Fibroblast of peridontal ligament (primary cell): Measurements from ENCODE around the gene CUX1.
A peak's percentile ranks its signal among the peaks of the same experiment; 100 is the strongest.
"Not testable (repeated sequence)": the region's sequence is repeated elsewhere in the genome, so short reads cannot be mapped to it uniquely, and the experiment has no call there.

Experiments used
- DNase-seq: peaks from one replicate; pipeline ENCODE4 v3.0.0-alpha.2; 2010; ENCODE audit errors: extremely low read depth

Gene CUX1

DNA sequence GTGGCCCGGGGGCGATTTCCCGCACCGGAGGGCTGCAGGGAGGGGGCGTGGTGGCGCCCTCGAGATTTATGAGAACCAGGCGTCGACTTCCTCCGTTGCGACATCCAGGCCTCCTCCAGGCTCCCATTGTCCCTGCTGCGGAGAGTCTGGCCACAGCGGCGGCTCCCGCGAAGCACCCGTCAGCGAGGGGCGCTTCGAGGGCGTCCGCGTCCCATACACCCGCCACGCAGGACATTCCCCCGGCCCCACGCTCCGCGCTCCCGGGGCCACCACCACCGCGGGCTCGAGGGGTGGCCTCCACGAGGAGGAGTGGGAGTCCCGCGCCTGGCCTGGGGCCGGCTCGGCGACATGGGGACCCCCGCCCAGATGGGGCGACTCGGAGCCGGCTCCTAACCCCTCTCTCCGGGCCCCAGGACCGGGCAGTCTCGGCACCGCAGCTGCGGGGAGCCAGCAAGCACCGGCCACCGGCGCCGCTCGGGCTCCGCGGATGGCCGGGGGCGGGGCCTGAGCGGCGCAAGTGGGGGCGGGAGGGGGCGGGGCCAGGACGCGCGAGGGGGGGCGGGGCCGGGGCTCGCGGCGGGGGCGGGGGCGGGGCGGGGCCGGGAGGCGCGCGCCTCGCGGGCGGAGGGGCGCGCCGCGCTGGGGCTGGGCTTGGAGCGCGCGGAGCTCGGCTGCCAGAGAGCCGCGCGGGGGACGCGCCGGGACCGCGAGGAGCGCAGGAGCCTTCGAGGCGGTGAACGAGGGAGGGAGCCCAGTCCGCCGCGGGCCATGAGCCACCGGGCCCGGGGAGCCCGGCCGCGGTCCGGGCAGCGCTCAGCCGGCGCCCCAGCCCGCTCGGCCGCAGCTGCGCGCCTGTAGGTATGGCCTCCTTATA lies 469.0 kb downstream of the CUX1 start, which contains the start of gene SH2B2:
SH2B2 (plus strand) TSS at position 632 of the 874 bp plus-strand sequence. CDS start 13,683 bp downstream, outside the sequence.
- DNase-seq: peak; percentile 34

DNA sequence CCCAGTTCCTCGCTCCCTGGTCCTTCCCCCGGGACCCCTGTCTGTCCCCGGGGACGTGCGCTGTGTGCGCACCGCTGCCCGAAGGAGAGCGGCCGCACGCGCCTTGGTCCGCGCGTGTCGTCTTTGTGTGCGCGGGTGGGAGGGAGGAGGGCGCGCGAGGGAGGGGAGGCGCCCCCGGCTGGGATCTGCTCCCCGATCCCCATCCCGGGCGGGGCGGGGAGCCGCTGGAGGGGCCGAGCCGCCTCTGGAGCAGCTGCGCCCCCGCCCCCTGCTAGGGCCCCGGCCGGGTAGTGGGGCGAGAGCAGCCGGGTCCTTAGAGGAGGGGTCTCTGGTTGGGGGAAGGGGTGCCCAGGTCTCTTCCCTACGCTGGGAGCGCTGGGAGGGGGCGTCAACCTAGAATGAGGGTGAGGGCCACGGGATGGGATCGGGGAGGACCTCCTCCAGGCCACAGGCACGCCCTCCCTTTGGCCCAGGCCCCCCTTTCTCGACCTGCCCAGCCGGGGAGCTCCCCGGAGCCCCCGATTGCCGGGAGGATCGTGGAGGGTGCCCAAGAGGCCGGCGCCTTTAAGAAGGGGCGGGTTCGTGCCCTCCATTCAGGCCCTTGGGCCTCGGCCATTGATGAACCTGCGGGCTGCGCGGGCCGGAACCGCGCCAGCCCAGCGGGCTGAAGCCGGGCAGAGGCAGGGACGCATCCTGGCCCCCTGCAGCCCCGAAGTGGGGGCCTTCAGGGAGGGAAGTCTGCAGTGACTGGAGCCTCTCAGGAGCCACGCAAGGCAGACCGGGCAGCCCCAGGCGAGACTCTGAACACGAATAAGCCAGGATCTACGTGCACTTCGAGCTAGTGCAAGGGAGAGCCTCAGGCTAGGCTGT lies 469.9 kb downstream of the CUX1 start:
- peak; percentile 4 for DNase-seq

DNA sequence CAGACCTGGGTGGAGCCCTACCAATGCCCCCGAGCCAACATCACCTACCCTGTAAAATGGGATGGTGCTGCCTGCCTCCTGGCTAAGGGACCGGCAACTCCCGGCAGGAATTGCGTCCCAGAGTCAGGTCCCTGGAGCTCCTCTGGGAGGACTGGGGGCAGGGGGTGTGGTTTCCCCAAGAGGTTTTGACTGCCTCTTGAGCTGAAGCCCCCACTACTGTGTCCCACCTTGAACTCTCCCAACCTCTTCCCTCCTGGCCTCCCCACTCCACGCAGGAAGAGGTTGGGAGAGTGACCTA lies 470.5 kb downstream of the CUX1 start:
- no peak for DNase-seq

DNA sequence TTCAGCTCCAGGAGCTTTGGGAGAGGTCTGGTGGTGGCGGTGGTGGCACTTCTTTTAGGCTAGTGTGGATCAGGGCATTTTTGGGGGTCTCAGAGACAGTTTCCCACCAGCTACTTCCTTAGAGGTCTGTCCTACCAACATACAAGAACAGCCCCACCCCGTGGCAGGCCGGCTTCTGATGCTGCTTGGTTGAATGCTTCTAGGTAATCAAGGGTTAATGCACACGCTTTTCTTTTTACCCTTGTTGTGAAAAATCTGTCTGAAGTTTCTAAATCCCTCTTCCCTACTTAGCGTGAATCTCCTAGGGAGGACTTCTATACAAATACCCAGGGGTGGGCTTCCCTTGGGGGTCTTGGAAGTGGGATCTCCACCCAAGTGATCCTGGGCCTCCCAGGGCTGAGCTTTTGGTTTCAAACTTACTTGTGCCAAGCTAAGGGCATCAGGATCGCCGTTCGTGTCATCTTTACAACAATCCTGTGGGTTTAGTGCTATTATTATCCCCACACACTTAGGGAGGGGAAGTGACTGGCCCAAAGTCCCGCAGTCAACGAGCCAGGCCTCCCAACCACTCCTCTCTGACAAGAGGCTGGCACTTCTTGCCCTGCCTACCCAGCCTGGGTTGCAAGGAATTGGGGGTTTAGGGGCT lies 471.0 kb downstream of the CUX1 start:
- DNase-seq: peak; percentile 8

DNA sequence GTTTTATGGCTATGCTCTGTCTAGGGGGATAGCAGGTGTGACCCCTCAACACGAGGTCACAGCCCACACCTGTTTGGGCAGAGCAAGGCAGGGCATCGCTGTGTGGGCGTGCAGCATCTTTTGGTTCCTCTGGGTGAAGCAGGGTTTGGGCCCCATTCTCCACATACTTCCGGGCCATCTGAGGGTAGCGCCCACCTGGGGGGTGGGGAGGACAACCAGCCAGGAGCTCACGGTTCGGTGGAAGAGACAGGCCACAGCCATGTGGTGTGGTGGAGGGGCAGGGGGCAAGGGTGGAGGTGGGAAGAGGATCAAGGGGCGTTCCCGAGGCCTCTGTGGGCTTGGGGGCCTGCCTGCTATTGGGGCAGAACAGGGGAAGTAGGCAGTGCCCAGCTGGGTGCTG lies 471.6 kb downstream of the CUX1 start:
- DNase-seq: no peak

DNA sequence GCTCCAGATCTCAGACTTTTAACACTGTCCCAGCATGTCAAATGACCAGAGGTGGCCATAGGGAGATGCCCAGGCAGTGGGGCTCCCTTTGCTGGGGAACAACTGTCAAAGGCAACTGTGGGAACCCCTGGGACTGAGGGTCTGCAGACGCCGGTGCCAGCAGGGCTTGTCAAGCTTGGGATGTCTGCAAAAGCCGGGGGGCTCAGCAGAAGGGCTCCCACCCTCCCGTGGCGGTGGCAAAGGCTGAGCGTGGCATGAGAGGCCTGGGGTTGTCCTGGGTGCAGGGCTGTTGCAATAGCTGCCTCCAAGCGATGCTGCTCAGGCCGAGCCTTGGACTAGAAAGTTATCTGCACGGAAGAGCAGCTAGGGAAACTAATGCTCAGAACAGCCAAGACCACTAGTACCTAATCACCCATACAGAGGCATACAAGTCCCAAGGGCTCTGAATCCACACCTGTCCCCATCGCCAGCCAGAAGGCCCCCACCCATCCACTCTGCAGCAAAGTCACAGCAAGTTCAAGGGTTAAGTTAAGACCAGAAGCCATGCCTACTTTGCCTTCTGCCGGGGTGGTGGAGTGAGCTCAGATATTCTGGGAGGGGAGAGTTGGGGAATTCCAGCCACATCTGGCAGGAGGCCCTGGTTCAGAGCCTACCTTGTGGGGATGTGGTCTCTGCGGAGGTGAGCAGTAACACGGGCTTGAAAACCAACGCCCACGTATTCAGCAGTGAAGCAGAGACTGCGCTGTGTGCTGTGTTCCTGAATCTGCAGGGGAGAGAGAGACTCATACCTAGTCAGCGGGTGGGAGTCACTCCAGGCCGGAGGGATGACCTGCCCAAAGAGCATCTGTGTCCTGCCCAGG lies 473.9 kb downstream of the CUX1 start:
- DNase-seq: no peak

DNA sequence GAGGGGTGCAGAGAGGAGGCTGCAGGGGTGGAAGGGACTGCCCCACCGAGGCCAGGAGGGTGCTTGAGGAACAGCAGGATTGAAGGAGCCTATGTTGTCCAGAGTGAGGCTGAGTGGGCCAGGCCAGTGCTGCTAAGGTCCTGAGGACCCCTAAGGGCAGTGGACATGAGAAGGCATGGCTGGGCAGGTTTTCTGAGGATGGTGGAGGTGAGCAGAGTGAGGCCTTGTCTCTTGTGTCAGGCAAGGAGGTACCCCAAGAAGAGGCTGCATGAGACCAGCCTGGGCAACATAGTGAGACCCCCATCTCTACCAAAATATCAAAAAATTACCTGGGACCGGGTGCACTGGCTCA lies 474.5 kb downstream of the CUX1 start:
- DNase-seq: no peak

DNA sequence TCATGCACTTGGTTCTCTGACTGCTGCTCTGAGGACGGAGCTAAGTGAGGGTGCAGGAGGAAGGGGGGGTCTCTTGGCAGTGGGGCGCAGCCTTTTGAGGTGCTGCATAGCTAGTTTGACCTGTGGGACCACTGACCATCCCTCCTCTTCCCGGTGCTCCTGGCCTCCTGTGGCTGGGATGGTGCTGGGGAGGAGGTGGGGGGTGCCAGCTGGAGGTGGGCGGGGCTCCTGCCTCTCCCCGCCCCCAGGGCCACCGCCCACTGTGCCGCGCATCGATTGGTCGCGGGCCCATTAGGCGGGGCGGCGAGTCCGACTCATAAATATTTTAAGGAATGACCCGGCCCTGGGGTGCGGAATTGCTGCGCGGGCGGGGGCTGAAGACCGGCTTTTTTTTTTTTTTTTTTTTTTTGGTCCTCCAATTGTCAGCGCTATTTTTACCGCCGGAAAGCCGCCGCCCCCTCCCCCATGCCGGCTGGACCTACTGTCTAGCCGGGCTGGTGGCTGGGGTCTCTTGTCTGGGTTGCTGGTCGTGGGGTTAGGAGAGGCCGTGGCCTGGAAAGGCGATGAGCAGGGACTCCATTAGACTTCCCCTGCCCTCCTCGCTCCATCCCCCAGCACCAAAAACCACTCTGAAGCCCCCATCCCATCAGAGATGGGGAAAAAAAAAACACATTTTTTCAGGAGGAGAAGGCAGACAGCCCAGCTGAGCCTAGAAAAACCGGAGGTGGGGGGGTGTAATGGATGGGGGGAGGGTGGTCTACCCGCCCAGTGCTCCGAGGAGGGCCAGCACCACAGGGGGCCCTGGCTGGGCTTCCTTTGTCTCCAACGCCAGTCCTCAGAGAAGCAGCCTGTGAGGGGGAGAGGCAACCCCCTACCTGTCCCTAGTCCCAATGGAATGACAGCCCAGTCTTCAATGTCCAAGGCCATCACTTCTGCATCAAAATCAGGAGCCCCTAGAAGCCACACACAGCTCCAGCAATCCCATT lies 475.7 kb downstream of the CUX1 start:
- no peak for DNase-seq

DNA sequence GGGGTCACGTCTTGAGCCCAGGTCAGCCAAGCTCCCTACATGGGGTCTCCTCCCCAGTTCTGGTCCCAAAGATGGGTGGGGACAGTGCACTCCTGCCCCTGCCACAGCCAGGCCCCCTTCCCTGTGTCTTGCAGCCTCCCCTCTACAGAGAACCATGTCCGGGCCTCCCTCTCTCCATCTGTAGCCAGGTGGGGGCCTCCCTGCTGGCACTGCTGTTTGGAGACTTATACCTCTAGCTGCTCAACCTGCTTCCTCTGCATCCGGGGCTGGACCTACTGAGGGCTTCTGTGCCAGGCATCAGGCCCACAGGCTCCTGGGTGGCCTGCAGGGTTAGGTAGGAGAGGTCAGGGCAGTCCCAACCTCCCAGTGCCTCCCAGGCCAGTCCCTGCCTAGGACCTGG lies 477.2 kb downstream of the CUX1 start:
- no peak for DNase-seq

DNA sequence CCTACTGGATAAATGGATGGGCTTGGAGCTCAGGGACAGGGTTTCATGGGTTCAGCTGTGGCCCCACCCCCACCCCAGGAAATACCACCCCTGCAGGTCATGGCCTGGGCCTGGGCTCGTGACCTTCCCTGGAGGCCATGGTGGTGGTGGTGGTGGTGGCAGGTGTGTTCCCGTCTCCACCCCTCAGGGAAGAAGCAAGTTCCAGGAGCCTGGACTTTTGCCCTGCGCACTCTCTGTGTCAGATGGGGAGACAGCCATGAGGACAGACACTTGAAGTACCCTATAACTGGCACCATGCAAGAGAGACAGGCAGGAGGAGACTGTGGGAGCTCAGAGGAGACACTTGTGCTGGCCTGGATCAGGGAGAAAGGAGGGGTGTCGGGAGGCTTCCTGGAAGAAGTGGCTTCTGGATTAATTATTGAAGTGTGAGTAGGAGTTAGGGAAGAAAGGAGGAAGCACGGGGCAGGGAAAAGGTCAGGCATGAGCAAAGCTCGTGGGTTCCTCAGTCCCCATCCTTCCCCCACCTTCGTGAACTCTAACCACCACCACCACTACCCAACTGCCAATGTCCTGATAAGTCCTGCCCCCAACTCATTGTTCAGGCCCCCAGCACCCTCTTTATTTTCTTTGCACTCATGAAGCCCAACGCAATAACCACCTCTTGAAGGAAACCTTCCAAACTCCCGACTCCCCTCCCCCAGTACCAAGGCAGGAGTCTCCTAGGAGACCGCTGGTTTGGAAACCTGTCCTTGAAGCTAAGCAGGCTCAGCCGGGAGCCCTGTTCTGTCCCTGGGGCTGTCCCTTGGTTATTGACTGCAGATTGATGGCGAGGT lies 478.1 kb downstream of the CUX1 start:
- DNase-seq: no peak

DNA sequence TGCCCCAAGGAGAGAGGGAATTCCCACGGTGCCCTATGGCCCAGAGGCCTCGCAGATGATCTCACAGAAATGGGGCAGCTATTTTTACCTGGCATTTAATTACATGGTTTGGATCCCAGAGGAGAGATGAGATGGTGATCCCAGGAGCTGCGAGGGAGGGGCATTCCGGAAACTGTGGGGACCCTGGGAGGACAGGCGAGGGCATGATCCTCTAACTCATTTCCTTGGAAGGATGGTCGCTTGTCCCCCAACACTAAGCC lies 478.7 kb downstream of the CUX1 start:
- DNase-seq: no peak

DNA sequence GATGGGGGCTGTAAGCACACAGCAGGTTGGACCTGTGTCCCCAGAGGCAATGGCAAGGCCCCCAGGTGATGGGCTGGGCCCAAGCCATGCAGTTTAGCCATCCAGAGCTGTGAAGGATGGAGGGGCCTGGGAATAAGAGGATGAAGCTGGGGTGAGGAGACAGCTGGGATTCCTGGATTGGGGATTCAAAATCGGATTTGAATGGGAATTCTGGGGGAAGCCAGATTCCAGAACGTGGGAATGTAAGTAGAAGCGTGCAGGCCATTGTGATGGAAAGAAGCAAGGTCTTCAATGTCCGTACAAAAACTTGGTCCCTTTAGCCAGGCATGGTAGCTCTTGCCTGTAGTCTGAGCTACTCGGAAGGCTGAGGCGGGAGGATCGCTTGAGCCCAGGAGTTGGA lies 479.1 kb downstream of the CUX1 start:
- DNase-seq: no peak

DNA sequence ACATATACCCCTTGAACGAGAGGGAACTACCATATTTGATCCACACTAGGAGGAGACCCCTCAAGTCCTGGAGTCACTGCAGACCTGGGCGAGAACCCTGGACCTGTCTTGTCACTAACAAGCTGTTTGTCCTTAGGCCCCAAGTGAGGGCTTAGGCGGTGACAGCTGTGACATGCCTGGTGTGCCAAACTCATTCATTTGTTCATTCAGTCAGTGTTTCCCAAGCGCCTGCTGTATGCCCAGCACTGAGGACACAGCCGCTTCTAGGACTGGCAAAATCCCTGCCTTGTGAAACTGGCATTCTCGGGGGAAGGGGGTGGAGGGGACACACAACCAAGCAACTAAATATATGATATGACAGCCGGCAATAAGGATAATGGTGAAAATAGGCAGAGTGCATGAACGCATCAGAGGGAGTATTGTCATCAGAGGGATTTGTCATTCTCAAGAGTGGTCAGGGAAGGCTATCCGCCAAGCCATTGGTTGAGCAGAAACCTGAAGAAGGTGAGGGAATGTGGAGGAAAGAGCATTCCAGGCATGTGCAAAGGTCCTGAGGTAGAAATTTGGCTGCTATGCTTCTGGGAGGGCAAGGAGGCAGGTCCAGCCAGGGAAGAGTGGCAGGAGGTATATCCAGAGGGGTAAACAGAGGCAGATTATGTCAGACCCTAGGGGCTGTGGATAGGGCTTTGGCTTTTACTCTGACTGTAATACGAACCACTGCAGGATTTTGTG lies 480.2 kb downstream of the CUX1 start:
- DNase-seq: no peak

DNA sequence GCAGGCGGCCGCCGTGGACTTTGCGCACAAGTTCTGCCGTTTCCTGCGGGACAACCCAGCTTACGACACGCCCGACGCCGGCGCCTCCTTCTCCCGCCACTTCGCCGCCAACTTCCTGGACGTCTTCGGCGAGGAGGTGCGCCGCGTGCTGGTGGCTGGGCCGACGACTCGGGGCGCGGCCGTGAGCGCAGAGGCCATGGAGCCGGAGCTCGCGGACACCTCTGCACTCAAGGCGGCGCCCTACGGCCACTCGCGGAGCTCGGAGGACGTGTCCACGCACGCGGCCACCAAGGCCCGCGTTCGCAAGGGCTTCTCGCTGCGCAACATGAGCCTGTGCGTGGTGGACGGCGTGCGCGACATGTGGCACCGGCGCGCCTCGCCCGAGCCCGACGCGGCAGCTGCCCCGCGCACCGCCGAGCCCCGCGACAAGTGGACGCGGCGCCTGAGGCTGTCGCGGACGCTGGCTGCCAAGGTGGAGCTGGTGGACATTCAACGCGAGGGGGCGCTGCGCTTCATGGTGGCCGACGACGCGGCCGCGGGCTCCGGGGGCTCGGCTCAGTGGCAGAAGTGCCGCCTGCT lies 483.3 kb downstream of the CUX1 start:
- DNase-seq: no peak

DNA sequence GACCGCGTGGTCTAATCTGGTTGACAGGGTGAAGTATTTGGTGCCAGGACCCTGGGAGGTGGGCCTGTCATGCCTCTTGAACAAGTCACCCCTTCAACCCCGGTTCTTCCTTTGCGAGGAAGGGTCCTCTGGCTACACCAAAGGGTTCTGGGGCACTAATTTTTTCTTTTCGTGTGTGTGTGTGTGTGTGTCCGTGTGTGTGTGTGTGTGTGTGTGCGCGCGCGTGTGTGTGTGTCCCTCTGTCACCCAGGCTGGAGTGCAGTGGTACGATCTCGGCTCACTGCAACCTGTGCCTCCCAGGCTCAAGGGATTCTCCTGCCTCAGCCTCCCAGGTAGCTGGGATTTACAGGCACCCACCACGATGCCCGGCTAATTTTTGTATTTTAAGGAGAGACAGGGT lies 483.9 kb downstream of the CUX1 start:
- not testable (repeated sequence) for DNase-seq

DNA sequence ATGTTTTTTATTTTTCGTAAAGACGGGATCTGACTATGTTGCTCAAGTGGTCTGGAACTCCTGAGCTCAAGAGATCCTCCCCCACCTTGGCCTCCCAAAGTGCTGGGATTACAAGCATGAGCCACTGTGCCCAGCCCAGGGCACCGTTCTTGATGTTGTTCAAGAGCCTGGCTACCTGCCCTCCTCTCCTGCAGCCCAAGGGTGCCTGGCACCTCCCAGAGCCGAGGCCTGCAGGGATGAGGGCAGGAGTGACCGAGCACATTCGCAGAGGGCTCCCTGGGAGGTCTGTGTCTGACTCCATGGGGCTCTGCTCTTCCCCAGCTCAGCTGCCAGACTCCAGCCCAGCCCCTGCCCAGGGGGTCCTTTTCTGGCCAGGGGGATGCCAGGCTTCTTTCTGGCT lies 484.6 kb downstream of the CUX1 start:
- DNase-seq: no peak

DNA sequence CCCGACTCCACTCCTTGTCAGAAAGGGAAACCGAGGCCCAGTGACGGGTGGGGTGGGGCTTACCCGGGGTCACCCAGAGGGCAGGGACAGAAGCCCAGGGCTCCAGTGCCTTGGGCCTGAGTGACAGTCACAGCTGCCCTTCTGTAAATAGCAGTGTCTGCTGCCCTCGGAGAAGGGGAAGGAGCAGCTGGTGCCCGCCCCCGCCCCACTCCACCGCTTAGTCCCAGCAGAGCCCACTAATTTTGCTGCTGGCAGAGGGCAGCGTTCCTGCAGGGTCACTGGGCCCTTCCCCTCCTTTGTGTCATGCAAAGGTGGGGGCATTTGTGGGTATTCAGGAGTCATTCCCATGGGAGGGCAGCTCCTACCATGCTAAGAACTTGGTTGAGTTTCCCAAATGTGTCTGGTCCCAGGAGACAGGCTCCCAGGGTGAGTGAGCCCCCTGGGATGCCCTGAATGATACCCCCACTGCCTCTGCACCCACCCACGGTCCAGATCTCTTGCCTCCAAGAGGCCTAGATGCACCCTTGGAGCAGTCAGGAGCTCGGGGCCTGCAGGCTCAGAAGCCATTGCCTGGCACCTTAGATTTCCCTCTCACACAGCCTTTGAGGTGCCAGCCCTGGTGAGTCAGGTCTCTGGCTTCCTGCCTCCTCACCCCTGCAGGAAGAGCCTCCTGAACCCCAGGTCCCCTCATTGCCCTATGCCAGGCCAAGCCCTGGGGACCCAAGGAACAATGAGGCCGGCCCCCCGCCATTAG lies 486.4 kb downstream of the CUX1 start:
- no peak for DNase-seq

DNA sequence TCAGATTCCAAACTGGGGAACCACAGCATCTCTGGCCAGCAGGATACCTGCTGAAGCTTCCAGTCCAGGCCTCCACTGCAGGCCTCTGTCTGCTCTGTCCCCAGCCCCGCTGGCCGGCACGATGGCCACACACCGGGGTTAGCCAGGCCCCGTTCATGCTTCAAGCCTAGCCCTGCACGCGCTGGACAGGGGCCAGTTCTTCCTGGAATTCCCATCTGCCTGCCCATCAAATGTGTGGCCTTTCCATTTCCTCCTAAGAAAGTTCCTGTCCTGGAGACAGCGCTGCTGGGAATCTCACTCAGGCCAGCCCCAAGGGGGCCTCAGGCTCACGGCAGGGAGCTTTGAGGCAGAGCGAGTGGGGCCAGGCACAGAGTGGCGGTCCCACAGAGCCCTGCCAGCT lies 487.2 kb downstream of the CUX1 start:
- no peak for DNase-seq
